GM21529 (cell line): Measurements from ENCODE around the gene FIGLA.

ENCODE experiments used
- ATAC-seq: cut with Tn5 transposase; IDR thresholded peaks from one replicate; pipeline ENCODE4 v1.9.1; 2021; ENCODE audit not compliant: unreplicated experiment

FIGLA gene, protein sequence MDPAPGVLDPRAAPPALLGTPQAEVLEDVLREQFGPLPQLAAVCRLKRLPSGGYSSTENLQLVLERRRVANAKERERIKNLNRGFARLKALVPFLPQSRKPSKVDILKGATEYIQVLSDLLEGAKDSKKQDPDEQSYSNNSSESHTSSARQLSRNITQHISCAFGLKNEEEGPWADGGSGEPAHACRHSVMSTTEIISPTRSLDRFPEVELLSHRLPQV

DNA sequence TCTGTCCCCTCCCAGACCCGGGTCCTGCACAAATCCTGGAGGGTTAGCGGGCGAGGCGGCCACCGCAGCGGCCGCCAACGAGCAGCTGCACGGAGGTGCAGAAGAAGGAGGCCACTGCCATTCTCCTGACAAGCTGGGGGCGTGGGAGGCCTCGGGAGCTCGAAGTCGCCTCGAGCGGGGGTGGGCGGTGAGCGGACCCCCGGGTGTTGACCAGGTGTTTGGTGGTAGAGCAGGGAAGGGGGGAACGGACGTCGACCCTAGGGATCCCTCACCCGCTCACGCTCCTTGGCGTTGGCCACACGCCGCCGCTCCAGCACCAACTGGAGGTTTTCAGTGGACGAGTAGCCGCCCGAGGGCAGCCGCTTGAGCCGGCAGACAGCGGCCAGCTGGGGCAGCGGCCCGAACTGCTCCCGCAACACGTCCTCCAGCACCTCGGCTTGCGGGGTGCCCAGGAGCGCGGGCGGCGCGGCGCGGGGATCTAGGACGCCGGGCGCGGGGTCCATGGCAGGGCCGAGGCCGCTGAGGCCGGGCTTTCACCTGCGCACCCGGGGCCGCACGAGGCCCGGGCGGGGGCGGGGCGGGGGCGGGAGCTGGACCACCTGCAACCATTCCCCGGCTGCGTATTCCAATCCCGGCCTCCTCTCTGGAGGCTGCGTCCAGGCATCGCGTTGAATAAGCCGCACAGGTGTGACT, at the start of gene FIGLA:
TSS of gene FIGLA (minus strand) at position 508 of the 693 bp plus-strand sequence. CDS start at position 503, 5 bp downstream.
- no peak for ATAC-seq

DNA sequence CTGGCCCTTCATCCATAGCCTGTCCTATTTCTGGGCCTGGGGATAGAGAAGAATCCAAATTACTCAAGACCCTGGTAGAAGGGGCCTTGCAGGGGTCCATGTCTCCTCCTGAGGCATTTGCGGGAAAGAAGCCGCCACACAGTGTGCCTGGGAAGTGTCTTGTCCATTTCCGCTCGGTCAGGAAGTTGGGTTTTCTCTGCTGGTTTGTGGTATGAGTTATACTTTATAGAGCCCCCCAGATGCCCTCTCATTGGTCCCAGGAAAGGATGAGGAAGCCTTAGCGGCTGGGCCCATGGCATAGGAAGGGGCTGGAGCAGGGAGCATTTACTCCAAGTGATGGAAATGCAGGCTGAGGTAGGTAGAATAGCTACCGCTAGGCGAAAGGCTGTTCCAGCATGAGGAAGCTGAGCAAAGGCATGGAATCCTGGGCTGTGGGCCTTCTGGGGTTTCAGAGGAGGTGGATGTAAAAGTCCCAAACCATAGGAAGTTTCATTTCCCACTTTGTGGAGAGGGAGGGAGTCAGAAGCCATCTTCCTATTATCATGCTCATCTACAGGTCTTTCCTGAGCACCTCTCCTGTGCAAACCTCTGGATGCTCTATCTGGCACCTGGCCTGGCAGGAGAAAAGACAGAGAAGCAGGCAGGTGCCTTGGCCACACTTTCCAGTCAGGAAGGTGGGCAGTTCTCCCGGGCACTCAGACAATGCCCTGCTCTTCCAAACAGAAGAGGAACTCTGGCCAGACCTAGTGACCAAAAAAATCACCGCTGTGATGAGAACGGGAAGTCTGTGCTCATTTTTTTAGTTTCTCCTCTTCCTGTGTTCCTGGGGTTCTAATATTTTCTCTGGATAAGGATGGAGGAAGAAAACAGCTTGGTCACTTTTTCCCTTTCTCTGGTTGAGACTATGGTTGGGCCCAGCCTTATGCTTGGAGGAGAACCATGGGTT, 47.8 kb upstream of the FIGLA start:
- no peak for ATAC-seq

DNA sequence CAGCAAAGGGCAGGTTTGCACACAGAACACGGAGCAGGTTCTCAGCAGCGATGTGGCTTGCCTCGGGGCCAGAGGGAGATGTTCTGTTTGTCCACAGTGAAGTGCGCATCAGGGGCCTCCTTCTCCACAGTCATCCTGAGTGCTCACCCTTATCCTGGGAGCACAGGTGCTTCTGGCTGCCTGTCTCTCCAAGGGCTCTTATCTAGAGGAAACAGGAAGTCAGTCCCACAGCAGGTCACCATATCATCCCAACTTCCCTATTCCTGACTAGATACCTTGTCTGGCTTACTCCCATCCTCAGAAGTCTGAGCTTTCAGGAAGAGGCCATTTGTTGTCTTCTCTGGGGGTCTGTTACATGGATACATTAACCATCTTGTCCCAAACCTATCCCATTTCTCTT, 45.2 kb upstream of the FIGLA start, which contains the start of gene CD207:
TSS of gene CD207 (minus strand) at position 174 of the 400 bp plus-strand sequence. CDS start at position 134, 40 bp downstream.
- no peak for ATAC-seq

DNA sequence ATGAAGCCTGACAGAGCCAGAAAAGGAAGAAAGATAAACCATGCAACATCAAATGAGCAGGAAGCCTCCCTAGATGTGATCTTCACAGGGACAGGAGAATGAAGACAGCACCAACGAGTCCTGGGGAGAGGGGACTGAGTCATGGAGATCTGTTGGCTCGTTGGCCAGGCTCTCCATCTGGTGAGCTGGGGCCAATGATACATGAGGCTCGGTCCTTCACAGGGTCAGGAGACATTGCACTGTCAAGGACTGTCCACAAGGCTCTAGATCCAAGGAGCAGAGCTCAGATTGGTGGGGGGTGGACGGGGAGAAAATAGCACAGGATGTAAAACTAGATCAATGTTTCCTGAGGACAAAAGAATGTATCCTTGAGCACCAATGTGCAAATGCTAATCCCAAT, 44.4 kb upstream of the FIGLA start:
- no peak for ATAC-seq

DNA sequence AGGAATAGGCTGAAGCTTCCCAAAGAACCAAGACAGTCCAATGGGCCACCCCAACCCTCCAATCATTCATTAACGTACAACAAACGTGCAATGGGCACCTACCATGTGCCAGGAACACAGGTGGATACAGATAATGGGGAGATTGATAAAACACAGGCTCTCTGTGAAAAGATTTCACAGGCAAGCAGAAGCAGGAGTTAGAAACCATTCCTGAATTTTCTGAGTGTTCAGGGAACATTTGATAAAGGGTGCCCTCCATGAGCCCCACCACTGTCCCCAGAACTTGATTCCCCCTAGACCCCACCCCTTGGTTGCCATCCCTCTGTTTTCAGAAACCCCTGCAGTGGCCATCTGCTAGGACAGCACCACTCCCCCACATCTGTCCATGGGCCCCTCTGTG, 43.7 kb upstream of the FIGLA start:
- ATAC-seq: no peak

DNA sequence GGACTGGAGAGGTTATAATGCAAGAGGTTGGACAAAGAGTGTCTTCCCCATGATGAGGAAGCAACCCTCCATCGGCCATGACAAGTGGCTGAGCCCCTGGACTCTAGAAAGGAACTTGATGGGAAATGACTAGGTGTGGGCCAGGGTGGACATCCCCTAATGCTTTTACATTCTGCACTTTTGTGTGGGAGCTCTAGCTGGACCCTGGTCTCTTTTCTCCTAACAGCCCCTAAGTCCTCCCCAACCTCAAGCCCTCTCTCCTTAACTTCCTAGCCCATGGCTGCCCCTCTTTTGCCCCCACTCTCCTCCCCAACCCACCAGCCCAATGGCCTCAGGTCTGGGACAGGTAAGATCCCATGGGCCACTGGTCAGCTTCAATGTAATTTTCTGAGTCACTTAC, 42.8 kb upstream of the FIGLA start:
- ATAC-seq: no peak

DNA sequence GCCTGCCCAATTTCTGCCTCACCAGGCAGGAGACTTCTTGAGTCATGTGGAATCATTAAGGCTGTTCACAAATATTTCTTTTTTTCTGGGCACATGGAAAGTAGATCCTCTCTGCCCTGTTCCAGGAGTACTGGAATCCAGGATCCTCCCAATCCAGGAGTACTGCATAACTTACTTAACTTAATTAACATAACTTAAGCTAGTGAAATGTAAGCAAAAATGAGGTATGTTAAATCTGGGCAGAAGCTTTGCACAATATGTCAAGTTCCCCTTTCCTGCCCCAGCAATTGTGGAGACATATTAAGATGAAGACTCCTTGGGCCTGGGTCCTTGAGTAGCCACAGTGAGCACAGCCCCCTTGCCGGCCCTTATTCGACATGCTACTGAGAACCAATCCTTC, 41.9 kb upstream of the FIGLA start:
- ATAC-seq: no peak

DNA sequence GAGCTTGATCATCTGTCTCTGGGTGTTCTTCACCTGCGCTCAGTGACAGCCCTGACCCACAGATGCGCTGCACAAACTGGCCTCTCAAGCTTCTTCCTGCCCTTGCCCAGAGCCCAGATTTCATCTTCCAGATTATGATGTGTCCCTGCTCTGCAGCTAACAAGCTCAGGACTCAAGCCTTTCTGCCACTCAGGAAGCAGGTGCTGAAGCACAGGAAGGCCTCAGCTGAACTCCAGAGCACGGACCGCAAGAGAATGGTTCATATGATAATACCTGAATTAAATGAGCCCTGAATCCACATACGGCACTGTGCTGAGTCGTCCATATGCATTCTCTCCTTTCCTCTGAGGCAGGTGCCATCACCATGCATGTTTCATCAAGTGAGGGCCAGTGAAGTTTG, 41.4 kb upstream of the FIGLA start:
- no peak for ATAC-seq

DNA sequence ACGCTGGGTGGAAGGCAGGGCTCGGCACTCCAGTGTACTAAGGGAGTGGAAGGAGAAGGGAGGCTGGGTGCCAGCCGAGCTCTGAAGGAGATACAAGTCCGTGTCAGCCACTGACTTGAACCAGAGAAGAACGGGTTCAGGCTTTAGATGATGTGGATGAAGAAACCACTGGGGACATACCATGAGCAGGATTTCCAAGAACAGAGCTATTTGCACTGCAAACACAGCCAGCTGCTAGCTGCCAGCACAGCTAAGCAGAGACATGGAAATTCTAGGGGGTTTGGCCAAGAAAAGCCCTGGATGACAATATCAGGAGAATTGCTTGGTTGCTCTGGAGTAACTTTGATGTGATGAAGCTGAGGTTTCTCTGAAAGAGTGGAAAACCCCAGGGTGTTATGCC, 39.9 kb upstream of the FIGLA start:
- ATAC-seq: no peak

DNA sequence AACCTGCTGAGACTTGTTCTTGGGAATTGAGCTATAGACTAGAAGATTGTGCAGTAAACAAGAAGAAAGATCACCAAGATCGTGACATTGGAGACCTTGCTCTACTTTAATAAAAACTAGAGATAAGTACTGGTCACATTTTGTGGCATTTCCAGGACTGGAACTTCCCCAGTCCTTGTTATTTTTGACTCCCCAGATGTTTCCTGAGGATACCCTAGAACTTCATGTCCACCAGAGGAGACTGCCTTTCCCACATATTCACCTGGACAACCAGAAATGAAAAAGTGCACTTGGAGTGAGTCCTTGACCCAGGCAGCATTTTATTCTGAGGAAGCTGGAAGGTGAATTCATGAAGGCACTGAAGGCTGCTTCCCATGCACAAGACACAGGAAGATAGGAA, 39.5 kb upstream of the FIGLA start:
- no peak for ATAC-seq

DNA sequence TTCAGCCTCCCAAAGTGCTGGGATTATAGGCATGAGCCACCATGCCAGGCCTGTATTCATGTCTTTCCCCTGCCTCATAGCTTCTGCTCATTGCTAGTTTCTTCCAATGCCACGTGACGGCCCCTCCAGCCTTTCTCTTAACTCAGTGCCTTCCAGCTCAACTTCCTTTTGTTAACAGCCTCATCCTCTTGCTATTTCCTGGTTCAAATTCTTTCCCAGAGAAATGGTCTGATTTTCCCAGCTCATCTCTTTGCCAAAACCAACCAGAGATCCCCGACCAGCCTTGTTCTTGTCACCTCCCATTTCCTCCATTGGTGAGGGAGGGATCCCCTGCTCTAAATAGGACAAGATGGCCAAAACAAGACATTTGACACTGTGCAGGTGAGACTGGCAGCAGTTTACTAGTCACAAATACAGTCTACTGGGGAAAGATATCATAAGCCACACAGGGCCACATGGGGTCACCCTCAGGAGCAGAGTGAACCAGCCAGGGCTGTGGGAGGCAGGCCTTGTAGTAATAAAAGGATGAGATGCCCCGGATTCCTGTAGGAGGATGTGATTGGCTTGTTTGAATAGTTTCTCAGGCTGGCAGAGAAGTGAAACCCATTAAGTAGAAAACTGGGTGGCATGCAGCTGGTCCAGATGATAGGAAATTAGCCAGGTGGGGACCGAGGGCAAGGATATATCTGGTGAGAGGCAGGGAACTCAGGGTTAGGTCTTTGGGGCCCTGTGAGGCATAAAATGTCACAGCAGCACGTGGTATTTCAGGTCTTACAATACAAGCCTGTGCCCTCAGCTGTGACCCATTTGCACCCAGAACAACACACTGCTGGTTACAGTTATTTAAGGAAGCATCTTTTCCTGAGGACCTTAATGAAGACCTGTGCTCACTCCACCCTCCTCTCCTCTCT, 38.7 kb upstream of the FIGLA start:
- no peak for ATAC-seq

DNA sequence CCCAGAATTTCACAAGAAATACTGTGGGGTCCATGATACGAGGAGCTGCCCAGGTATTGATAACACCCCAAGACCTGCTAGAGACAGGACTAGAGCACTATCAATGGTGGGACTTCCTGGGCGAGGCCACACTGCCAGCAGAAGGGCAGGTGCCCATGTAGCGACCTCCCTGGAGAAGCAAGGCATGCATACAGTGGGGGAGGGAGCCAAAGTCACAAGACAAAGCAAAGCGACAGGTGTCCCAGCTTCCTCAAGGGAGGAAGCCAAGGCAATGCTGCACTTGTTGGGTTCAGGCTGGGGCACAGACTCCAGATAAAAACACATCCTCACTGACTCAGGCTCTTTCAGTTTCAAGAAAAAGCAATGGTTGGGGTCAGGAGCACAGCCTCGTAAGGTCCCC, 37.7 kb upstream of the FIGLA start:
- ATAC-seq: no peak

DNA sequence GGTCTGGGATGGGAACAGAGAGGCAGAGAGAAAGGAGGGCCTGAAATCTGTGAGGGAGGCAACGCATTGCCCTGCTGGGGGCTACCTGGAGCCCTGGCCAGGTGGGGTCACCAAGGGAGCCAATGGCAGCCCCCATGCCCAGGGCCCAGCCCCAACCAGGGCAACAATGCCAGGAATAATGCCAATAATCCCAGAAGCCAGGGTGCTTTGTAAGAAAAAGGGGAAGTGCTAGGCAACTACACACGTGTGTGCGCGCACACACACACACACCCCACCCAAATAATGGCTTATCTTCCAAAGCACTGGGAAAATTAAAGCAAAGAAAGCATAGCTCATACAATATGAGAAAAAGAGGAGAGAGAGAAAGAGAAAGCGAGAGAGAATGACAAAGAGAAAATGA, 36.9 kb upstream of the FIGLA start:
- ATAC-seq: no peak

DNA sequence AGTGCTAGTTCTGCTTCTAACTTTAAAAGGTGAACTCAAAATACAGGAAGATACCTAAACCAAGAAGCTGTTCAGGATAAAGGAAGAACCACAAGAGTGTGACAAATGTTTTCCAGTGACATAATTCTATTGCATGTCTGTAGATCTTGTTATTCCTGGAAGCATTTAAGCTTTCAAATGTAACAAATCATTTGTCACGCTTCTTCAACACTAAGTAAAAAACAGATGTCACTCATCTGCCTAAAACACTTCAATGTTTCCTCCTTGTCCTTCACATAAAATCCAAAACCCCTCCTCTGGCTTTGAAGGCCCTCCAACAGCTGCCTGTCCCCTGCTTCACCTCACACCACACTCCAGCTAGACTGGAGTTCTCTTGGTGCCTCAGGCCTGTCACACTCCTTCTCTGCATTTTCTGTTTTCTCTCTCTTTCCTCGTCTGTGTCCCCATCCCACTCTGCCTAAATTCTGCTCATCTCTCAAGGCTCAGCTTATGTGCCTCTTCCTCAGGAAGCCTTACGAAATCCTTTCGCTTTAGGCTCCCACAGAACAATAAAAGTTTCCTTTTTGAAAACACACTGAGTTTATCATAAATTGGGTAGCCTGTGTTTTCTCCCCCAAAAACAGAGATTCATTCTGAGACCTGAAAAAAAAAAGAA, 36.4 kb upstream of the FIGLA start:
- ATAC-seq: no peak

DNA sequence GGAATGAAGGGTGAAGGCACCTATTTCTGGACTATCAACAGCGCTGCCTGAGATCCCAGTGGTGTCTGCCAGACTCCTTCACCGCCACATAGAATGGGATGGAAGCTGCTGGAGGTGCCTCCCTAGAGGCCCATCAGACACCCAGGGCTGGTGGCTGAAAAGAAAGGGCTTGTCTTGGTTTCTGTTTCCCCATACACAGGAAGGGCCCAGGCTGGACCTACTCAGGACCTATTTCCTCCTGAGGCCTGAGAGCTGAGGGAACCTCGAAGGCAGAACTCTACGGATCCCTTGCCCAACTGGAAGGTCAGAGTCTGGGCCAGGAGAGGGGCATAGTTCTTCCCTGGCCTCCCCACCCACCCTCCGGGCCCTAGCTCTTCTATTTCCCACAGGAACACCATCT, 32.8 kb upstream of the FIGLA start:
- ATAC-seq: no peak

DNA sequence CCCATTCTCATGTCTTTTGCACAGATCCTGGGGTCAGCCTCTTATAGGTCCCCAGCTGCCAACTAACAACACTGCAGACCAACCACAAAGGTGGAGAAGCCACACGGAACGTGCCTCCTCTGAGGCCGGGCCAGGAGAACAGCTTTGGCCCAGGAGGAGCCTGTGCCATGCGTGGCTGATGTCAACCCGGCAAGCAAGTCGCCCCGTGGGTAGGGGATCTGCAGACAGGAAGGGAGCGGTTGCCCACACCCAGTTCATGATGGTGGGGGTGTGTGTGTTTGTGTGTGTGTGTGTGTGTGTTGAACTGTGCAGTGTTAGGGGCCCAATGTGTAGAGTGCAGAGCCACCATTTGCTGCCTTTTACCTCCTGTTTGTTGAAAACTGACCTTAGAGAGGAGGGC, 32.4 kb upstream of the FIGLA start:
- no peak for ATAC-seq

DNA sequence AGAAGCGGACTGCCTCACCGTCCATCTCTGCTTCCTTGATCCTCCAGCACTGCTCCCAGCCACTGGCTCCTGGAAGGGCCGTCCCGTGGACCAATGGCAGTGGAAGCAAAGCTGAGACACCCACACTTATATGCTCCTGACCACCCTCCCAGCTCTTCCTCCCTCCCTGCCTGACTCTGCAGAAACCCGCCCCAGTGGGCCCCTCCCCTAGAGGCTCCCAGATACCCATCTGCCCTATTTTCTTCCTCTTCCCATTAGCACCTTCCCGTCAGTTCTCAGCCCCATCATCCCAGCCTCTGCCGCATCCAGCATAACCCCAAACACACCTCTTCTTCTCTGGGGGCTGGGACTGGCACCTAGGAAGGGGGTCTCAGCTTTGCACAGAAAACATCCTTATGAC, 30.1 kb upstream of the FIGLA start, which contains the start of gene CLEC4F:
TSS of gene CLEC4F (minus strand) at position 101 of the 400 bp plus-strand sequence. CDS start at position 25, 76 bp downstream.
- no peak for ATAC-seq

DNA sequence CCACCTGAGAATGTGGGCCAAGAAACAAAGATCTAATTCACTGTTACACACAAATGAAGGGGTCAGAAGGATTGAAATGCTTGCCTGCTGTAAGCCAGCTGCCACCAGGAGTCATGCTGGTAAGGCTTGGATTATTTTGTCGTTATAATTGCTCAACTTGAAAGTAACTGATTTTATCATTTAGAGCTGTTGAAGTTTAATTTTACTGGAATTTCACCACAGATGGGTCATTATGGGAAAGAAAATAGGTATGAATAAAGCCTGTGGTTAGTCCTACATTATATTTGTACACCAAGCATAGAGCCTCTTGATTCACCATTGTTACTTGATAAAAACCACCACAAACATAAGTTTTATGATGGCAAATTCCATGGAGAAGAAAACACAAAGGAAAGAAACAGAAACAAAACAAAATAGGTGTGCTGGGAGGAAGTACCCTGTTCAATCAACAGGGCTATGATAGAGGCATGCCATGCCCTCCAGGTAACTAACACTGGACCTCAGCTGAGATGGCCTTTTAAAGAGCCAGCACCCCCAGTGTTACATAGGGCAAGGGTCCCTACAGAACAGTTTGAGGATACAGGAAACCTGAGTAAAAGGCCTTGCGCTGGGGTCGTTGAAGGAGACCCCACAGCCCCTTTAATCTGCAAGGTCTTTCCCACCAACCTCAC, 27.0 kb upstream of the FIGLA start:
- no peak for ATAC-seq

DNA sequence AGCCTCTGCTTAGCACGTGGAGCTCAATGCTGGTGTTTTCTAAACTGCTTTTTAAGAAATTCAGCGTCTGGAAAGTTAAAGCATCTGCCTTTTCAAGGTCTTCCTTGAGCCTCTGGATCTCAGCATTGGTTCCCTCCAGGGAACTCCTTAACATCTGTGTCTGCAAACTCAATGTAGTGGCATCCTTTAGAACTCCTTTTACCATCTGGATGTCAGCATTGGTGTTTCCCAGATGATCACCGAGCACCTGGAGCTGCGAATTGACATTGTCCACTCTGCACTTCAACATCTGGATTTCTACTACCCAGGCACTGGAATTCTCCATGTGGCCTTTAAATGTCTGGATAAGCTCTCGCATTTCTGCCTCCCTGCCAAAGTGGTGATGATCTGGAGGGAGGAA, 26.3 kb upstream of the FIGLA start:
- no peak for ATAC-seq
